SK-N-SH treated with all-trans-retinoic acid at 6 μM for 48 hours (cell line): ENCODE data around the gene PRRC2C.
"Not testable (repeated sequence)": the region's sequence is repeated elsewhere in the genome, so short reads cannot be mapped to it uniquely, and the experiment has no call there.

Experiments used
- ATAC-seq: fragments of 200-7000 bp; cut with Tn5 transposase; 3 replicates; pipeline ENCODE4 v1.9.1; 2020; ENCODE audit warnings: mild to moderate bottlenecking, moderate library complexity
- ARNTL ChIP-seq: fragments of 450-650 bp; formaldehyde crosslinking; IDR thresholded peaks from 2 replicates; pipeline ENCODE4 v1.5.0; 2020; ENCODE audit warnings: low read depth, mild to moderate bottlenecking, moderate library complexity, borderline replicate concordance
- BACH2 ChIP-seq: fragments of 250-450 bp; sonication (Bioruptor Pico); IDR thresholded peaks from 2 replicates; pipeline ENCODE4 v1.9.0; 2021; ENCODE audit warnings: mild to moderate bottlenecking, borderline replicate concordance
- CSDC2 ChIP-seq: fragments of 250-450 bp; sonication (Bioruptor Pico); IDR thresholded peaks from 2 replicates; pipeline ENCODE4 v1.5.0; 2020; ENCODE audit warnings: mild to moderate bottlenecking, moderate library complexity
- CSRNP3 ChIP-seq: fragments of 250-450 bp; sonication (Bioruptor Pico); IDR thresholded peaks from 2 replicates; pipeline ENCODE4 v1.5.1; 2021; ENCODE audit warnings: mild to moderate bottlenecking, moderate library complexity
- ESRRG ChIP-seq: fragments of 250-450 bp; sonication (Bioruptor Pico); IDR thresholded peaks from 2 replicates; pipeline ENCODE4 v1.6.1; 2021; ENCODE audit warnings: mild to moderate bottlenecking
- ISL1 ChIP-seq: fragments of 250-450 bp; sonication (Bioruptor Pico); IDR thresholded peaks from 2 replicates; pipeline ENCODE4 v2.1.2; 2022; ENCODE audit warnings: mild to moderate bottlenecking, moderate library complexity
- OSR1 ChIP-seq: fragments of 250-450 bp; sonication (Bioruptor Pico); IDR thresholded peaks from 2 replicates; pipeline ENCODE4 v1.8.0; 2022; ENCODE audit warnings: moderate library complexity, mild to moderate bottlenecking, inconsistent platforms
- PPARA ChIP-seq: fragments of 250-450 bp; sonication (Bioruptor Pico); IDR thresholded peaks from 2 replicates; pipeline ENCODE4 v1.5.0; 2020; ENCODE audit warnings: mild to moderate bottlenecking, borderline replicate concordance
- TCF4 ChIP-seq: fragments of 250-450 bp; sonication (Bioruptor Pico); IDR thresholded peaks from 2 replicates; pipeline ENCODE4 v1.8.0; 2021; ENCODE audit warnings: mild to moderate bottlenecking, moderate library complexity, borderline replicate concordance
- TOX ChIP-seq: fragments of 250-450 bp; sonication (Bioruptor Pico); IDR thresholded peaks from 2 replicates; pipeline ENCODE4 v1.8.0; 2021; ENCODE audit warnings: mild to moderate bottlenecking, moderate library complexity, borderline replicate concordance
- TSHZ2 ChIP-seq: fragments of 250-450 bp; sonication (Bioruptor Pico); IDR thresholded peaks from 2 replicates; pipeline ENCODE4 v1.5.0; 2020; ENCODE audit warnings: mild to moderate bottlenecking, moderate library complexity
- ZC3H10 ChIP-seq: fragments of 250-450 bp; sonication (Bioruptor Pico); IDR thresholded peaks from 2 replicates; pipeline ENCODE4 v1.5.1; 2021; ENCODE audit warnings: mild to moderate bottlenecking, moderate library complexity
- ZFP30 ChIP-seq: fragments of 450-650 bp; formaldehyde crosslinking; IDR thresholded peaks from 2 replicates; pipeline ENCODE4 v1.5.0; 2022; ENCODE audit warnings: mild to moderate bottlenecking, moderate library complexity
- ZNF8 ChIP-seq: fragments of 450-650 bp; formaldehyde crosslinking; IDR thresholded peaks from 2 replicates; pipeline ENCODE4 v1.5.0; 2020; ENCODE audit warnings: mild to moderate bottlenecking, moderate library complexity
- TF ChIP-seq, protein P1 (sequence below): fragments of 250-450 bp; sonication (Bioruptor Pico); IDR thresholded peaks from 2 replicates; pipeline ENCODE4 v1.8.0; 2020; ENCODE audit warnings: mild to moderate bottlenecking, moderate library complexity, borderline replicate concordance
- TF ChIP-seq, protein P2 (sequence below): fragments of 250-450 bp; sonication (Bioruptor Pico); IDR thresholded peaks from 2 replicates; pipeline ENCODE4 v1.8.0; 2021; ENCODE audit warnings: low read depth, mild to moderate bottlenecking, moderate library complexity, borderline replicate concordance
- TF ChIP-seq, protein P3 (sequence below): fragments of 250-450 bp; sonication (Bioruptor Pico); IDR thresholded peaks from 2 replicates; pipeline ENCODE4 v1.5.1; 2020; ENCODE audit warnings: low read depth, mild to moderate bottlenecking, moderate library complexity

Gene PRRC2C

GRCh38 chr1:171550598-171551100 is 65.3 kb downstream of the PRRC2C start:
- ATAC-seq: not testable (repeated sequence)
- peak; percentile 39; the same call in 1 of the 2 replicates for TF ChIP-seq ZNF8

- not testable (repeated sequence) for ATAC-seq
These were observed 68.6 kb downstream of the PRRC2C start for GRCh38 chr1:171553960-171554359.

DNA sequence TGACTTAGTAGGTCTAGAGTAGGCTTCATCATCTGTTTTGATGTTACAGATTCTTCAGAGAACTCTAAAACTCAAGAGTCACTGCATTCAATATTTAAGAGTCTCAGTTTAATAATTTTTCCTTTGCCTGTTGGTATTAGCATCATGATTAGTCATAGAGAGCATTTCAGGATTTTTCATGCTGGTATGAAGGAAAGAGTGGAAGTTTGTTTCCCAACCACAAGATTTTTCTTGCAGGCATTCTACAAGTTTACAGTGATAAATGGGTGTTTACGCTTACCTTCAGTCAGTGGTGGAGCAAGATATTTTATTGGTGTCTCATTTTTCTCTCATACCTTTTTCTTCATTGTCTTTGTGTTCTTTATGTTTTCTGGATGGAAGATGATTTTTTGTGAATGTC is 78.3 kb downstream of the PRRC2C start:
- no peak for TF ChIP-seq OSR1 (CRISPR knock-in tag)
- TF ChIP-seq ISL1 (CRISPR knock-in tag): no peak
- TF ChIP-seq ZNF8: no peak
- no peak for TF ChIP-seq CSDC2
- no peak for TF ChIP-seq BACH2 (CRISPR knock-in tag)
- no peak for TF ChIP-seq CSRNP3 (CRISPR knock-in tag)
- no peak for TF ChIP-seq TOX (CRISPR knock-in tag)
- no peak for TF ChIP-seq PPARA
- no peak for TF ChIP-seq ZFP30
- TF ChIP-seq ZC3H10: no peak
- TF ChIP-seq, protein P1, sequence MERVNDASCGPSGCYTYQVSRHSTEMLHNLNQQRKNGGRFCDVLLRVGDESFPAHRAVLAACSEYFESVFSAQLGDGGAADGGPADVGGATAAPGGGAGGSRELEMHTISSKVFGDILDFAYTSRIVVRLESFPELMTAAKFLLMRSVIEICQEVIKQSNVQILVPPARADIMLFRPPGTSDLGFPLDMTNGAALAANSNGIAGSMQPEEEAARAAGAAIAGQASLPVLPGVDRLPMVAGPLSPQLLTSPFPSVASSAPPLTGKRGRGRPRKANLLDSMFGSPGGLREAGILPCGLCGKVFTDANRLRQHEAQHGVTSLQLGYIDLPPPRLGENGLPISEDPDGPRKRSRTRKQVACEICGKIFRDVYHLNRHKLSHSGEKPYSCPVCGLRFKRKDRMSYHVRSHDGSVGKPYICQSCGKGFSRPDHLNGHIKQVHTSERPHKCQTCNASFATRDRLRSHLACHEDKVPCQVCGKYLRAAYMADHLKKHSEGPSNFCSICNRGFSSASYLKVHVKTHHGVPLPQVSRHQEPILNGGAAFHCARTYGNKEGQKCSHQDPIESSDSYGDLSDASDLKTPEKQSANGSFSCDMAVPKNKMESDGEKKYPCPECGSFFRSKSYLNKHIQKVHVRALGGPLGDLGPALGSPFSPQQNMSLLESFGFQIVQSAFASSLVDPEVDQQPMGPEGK (CRISPR knock-in tag): no peak
- peak; percentile 17; the same call in 1 of the 3 replicates for ATAC-seq

DNA sequence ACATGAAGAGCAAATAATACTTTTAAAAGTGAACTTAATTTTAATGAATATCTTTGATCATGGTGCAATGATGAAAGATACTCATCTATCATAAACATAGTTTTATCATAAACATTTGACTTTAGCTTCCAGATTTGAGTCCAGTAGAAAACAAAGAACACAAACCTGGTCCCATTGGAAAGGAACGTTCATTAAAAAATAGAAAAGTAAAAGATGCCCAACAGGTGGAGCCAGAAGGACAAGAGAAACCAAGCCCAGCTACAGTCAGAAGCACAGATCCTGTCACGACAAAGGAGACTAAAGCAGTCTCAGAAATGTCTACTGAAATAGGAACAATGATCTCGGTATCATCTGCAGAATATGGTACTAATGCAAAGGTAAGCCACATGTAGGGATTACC is 81.1 kb downstream of the PRRC2C start:
- no peak for ATAC-seq
- TF ChIP-seq OSR1 (CRISPR knock-in tag): no peak
- no peak for TF ChIP-seq TOX (CRISPR knock-in tag)
- TF ChIP-seq, protein P2, sequence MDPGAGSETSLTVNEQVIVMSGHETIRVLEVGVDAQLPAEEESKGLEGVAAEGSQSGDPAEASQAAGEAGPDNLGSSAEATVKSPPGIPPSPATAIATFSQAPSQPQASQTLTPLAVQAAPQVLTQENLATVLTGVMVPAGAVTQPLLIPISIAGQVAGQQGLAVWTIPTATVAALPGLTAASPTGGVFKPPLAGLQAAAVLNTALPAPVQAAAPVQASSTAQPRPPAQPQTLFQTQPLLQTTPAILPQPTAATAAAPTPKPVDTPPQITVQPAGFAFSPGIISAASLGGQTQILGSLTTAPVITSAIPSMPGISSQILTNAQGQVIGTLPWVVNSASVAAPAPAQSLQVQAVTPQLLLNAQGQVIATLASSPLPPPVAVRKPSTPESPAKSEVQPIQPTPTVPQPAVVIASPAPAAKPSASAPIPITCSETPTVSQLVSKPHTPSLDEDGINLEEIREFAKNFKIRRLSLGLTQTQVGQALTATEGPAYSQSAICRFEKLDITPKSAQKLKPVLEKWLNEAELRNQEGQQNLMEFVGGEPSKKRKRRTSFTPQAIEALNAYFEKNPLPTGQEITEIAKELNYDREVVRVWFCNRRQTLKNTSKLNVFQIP (CRISPR knock-in tag): no peak
- TF ChIP-seq ESRRG (CRISPR knock-in tag): no peak
- TF ChIP-seq CSRNP3 (CRISPR knock-in tag): no peak

DNA sequence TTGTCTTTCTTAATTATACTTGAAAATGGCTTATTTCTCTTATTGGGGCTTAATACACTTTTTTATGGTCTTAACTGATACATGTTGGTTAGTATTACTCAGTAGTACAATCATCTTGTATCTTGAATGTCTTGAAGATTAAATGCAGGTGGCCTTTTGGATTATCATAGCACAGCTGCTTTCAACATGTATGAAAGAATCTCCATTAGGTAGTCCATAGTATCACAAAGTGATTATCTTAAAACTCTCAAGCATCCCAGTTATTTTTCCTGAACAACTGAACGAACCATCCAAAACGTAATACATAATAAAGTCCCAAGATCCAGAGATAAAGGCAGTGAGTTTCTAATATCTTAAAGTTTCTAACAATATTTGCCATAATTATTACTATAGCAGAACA is 85.0 kb downstream of the PRRC2C start:
- TF ChIP-seq ARNTL (no peak), PPARA (no peak), ZC3H10 (no peak), TSHZ2 (no peak), TOX (CRISPR knock-in tag) (no peak), TCF4 (CRISPR knock-in tag) (no peak), BACH2 (CRISPR knock-in tag) (no peak)
- TF ChIP-seq, protein P3, sequence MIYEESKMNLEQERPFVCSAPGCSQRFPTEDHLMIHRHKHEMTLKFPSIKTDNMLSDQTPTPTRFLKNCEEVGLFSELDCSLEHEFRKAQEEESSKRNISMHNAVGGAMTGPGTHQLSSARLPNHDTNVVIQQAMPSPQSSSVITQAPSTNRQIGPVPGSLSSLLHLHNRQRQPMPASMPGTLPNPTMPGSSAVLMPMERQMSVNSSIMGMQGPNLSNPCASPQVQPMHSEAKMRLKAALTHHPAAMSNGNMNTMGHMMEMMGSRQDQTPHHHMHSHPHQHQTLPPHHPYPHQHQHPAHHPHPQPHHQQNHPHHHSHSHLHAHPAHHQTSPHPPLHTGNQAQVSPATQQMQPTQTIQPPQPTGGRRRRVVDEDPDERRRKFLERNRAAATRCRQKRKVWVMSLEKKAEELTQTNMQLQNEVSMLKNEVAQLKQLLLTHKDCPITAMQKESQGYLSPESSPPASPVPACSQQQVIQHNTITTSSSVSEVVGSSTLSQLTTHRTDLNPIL (CRISPR knock-in tag): no peak
- TF ChIP-seq, protein P1 (CRISPR knock-in tag): no peak
- TF ChIP-seq, all 23 proteins: peak for 0
- ATAC-seq: no peak
